ENCODE results near the gene MAP2. TPM values are rescaled to one million over a fixed set of nuclear protein-coding genes. Genes with fewer than 3 reads are reported as not detected.

MAP2 gene
- total and polyA plus RNA-seq, 10 of the 15 experiments (the other 5 are each of a cell fraction or from before 2014, with no cell fraction given) = 0.01 TPM; not detected in 9

- no peak for TF ChIP-seq POLR2AphosphoS2 (IDR thresholded peaks at IDR 0.05; ENCODE audit: low read depth, low read length)
- no peak for TF ChIP-seq PML (IDR thresholded peaks at IDR 0.05; ENCODE audit: low read length)
- TF ChIP-seq MEF2A (IDR thresholded peaks at IDR 0.05; ENCODE audit: insufficient read depth, low read depth, low read length) = no peak
- TF ChIP-seq SREBF1 (IDR thresholded peaks at IDR 0.05; ENCODE audit: low read length) = no peak
- TF ChIP-seq ZNF207 (IDR thresholded peaks at IDR 0.05; ENCODE audit: borderline replicate concordance) = no peak
- no peak for TF ChIP-seq RELB (IDR thresholded peaks at IDR 0.05; ENCODE audit: low read depth)
- TF ChIP-seq SREBF2 (IDR thresholded peaks at IDR 0.05; ENCODE audit: low read length) = no peak
- TF ChIP-seq BCL3 (IDR thresholded peaks at IDR 0.05; ENCODE audit: borderline replicate concordance, insufficient read depth, low read depth, low read length, poor library complexity, severe bottlenecking) = no peak
Measured at GRCh38 chr2:209681201-209681735, 257.4 kb downstream of the MAP2 start (continued).

DNA sequence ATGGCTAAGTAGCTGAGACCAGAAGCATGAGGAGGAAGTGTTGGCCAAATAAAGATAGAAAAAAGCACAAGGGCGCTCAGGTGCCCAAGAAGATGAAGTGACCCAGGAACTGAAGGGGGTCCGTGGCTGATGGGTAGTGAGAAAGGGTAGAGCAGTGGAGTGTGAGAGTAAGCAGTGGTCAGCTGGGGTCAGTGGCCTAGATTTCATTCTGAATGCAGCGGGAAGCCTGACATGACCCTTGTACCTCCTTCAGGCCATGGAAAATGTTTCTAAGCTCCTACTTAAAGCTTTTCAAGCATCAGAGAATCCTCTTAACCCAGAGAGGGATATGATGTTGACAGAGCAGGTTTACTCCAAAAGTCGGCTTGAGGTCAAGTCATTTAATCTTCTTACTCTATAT is 258.8 kb downstream of the MAP2 start:
- CTCF ChIA-PET = no interaction called here
- no TSS peak for BruUV-seq (replicated peaks)
- TF ChIP-seq BCL3 (IDR thresholded peaks at IDR 0.05; ENCODE audit: borderline replicate concordance, insufficient read depth, low read depth, low read length, poor library complexity, severe bottlenecking) (no peak), RFX5 (IDR thresholded peaks at IDR 0.05; ENCODE audit: low read depth, low read length) (no peak), ZBED1 (IDR thresholded peaks at IDR 0.05; ENCODE audit: borderline replicate concordance) (no peak), LARP7 (IDR thresholded peaks at IDR 0.05) (no peak), ZNF217 (IDR thresholded peaks at IDR 0.05) (no peak), ZSCAN29 (IDR thresholded peaks at IDR 0.05) (no peak), EGR1 (IDR thresholded peaks at IDR 0.05; ENCODE audit: borderline replicate concordance in 1 of 2, low read depth in 2 of 2, low read length in 2 of 2) (no peak), TBL1XR1 (IDR thresholded peaks at IDR 0.05; ENCODE audit: low read depth, low read length) (no peak), STAT3 (IDR thresholded peaks at IDR 0.05; ENCODE audit: low read depth, low read length) (no peak)
- TF ChIP-seq, protein P1, sequence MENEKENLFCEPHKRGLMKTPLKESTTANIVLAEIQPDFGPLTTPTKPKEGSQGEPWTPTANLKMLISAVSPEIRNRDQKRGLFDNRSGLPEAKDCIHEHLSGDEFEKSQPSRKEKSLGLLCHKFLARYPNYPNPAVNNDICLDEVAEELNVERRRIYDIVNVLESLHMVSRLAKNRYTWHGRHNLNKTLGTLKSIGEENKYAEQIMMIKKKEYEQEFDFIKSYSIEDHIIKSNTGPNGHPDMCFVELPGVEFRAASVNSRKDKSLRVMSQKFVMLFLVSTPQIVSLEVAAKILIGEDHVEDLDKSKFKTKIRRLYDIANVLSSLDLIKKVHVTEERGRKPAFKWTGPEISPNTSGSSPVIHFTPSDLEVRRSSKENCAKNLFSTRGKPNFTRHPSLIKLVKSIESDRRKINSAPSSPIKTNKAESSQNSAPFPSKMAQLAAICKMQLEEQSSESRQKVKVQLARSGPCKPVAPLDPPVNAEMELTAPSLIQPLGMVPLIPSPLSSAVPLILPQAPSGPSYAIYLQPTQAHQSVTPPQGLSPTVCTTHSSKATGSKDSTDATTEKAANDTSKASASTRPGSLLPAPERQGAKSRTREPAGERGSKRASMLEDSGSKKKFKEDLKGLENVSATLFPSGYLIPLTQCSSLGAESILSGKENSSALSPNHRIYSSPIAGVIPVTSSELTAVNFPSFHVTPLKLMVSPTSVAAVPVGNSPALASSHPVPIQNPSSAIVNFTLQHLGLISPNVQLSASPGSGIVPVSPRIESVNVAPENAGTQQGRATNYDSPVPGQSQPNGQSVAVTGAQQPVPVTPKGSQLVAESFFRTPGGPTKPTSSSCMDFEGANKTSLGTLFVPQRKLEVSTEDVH (IDR thresholded peaks at IDR 0.05; ENCODE audit: low read depth, partially characterized antibody) = no peak

More for the DNA sequence above, 258.8 kb downstream of the MAP2 start:
- no peak overlapping the region for H3K27ac ChIP-seq (ENCODE audit: control insufficient read depth, insufficient read depth)
- no peak overlapping the region for H3K4me2 ChIP-seq (ENCODE audit: control insufficient read depth, insufficient read depth)
- SMC1A ChIA-PET (ENCODE audit: uncharacterized antibody, unreplicated experiment) = interaction anchor here (1.0 kb wide), 1 partner anchor 556 kb away, joined by 3 read pairs; no protein-coding TSS in a partner anchor
- no peak overlapping the region for H3K4me3 ChIP-seq
- DNase-seq (ENCODE audit: low read depth, low spot score) (no peak), ATAC-seq (no peak), FAIRE-seq (no peak)
- H3K4me1 ChIP-seq (ENCODE audit: control insufficient read depth, insufficient read depth, low read length) = no peaks in the 10 kb centered on the region
- RAD21 ChIA-PET (ENCODE audit: unreplicated experiment) = no interaction called here
- H3K9ac ChIP-seq (ENCODE audit: control insufficient read depth, insufficient read depth, low read length) = no peak overlapping the region
- no peaks in the 10 kb centered on the region for H3K36me3 ChIP-seq (ENCODE audit: control insufficient read depth in 2 of 2, insufficient read depth in 2 of 2, low read length in 1 of 2)
- WGBS (ENCODE audit: insufficient coverage, insufficient replicate concordance, low lambda C conversion rate, missing lambda C conversion rate) = 26% methylated on average over 4 of the region's 4 CpGs
- H3K27me3 ChIP-seq (replicated peaks in 1 of 2; ENCODE audit: control insufficient read depth in 2 of 2, insufficient read depth in 2 of 2, low read length in 1 of 2) = no peaks in the 10 kb centered on the region; a peak in 1 of 4 replicates
- intact Hi-C loops (cut with micrococcal nuclease; ENCODE audit: unreplicated experiment) = no loop called here
- no peak overlapping the region for H2AFZ ChIP-seq (ENCODE audit: control insufficient read depth, low read depth, low read length)
- in situ Hi-C loops (cut with MboI) = no loop called here
- H3K79me2 ChIP-seq (ENCODE audit: control insufficient read depth, insufficient read depth, low read length) = no peaks in the 10 kb centered on the region
- H3K9me3 ChIP-seq (replicated peaks; ENCODE audit: control insufficient read depth, insufficient read depth, low read length) = no peaks in the 10 kb centered on the region
- POLR2A ChIA-PET = no interaction called here
- H4K20me1 ChIP-seq (ENCODE audit: control insufficient read depth, insufficient read depth) = no peaks in the 10 kb centered on the region

All from GM12878 (cell line).